ENCODE measurements around the gene EFCAB7. TPM values are rescaled to one million over a fixed set of nuclear protein-coding genes. Genes with fewer than 3 reads are reported as not detected.

Gene EFCAB7, protein sequence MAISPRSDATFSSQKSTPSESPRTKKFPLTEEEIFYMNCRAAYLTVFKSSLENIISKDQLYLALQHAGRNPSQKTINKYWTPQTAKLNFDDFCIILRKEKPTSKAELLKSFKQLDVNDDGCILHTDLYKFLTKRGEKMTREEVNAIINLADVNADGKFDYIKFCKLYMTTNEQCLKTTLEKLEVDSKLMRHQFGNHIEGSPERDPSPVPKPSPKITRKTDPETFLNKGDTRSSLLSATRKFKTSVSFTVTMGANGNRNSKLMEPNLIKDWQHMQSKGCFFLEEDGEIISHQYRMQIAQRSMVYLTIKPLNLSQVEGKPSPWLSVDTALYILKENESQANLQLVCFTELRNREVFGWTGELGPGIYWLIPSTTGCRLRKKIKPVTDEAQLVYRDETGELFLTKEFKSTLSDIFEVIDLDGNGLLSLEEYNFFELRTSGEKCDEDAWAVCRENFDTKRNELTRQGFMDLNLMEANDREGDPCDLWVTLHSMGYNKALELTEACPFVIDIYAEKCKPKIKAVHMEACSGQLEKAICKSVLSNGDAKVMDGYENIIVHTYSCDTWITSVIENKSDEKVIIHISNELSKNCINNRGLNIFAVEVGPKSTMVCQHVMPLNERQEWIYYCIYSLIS
- total RNA-seq, result 3.8 to 8.9 TPM (median 4.1 TPM) in 3 replicates
- long read RNA-seq, transcript EFCAB7-201 (14 exons, 2,313 nt), result major isoform, 5 of 5 reads
- long read RNA-seq, partial matches to known transcripts, result 0 of 5 reads
- long read RNA-seq, other reads (novel, unspliced or antisense), result 0 of 5 reads

GRCh38 chr1:63522891-63523728 lies at the start of gene EFCAB7, which contains the start of gene ITGB3BP:
Gene EFCAB7 (plus strand): TSS chr1:63523525. CDS start chr1:63525573, 2,048 bp downstream.
Gene ITGB3BP (minus strand): TSS chr1:63523225. CDS start chr1:63523133, 92 bp downstream.
- DNase-seq (ENCODE audit: low spot score), result no peak
- TF ChIP-seq, protein P1, sequence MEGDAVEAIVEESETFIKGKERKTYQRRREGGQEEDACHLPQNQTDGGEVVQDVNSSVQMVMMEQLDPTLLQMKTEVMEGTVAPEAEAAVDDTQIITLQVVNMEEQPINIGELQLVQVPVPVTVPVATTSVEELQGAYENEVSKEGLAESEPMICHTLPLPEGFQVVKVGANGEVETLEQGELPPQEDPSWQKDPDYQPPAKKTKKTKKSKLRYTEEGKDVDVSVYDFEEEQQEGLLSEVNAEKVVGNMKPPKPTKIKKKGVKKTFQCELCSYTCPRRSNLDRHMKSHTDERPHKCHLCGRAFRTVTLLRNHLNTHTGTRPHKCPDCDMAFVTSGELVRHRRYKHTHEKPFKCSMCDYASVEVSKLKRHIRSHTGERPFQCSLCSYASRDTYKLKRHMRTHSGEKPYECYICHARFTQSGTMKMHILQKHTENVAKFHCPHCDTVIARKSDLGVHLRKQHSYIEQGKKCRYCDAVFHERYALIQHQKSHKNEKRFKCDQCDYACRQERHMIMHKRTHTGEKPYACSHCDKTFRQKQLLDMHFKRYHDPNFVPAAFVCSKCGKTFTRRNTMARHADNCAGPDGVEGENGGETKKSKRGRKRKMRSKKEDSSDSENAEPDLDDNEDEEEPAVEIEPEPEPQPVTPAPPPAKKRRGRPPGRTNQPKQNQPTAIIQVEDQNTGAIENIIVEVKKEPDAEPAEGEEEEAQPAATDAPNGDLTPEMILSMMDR (IDR thresholded peaks at IDR 0.05), result no peak
- Mint-ChIP-seq H3K36me3 (ENCODE audit: low read depth) (no peaks in the 10 kb centered on the region), H3K4me3 (ENCODE audit: unreplicated experiment) (peak within 1 kb of the TSS; percentile 81), H3K27ac (ENCODE audit: unreplicated experiment) (peak within 1 kb of the TSS; percentile 95), H3K9me3 (ENCODE audit: low read depth) (no peaks in the 10 kb centered on the region), H3K4me1 (ENCODE audit: low read depth) (peaks cover 18% of the 10 kb centered on the region), H3K27me3 (ENCODE audit: low read depth) (no peaks in the 10 kb centered on the region)

GRCh38 chr1:63475761-63476160 lies 47.6 kb upstream of the EFCAB7 start:
- H3K36me3 Mint-ChIP-seq (ENCODE audit: low read depth), result peaks cover 2% of the 10 kb centered on the region
- no peaks in the 10 kb centered on the region for H3K27me3 Mint-ChIP-seq (ENCODE audit: low read depth)
- H3K27ac Mint-ChIP-seq (ENCODE audit: unreplicated experiment), result no peak overlapping the region
- H3K4me1 Mint-ChIP-seq (ENCODE audit: low read depth), result no peaks in the 10 kb centered on the region
- DNase-seq (ENCODE audit: low spot score), result no peak
- TF ChIP-seq, protein P1 (IDR thresholded peaks at IDR 0.05), result no peak
- H3K9me3 Mint-ChIP-seq (ENCODE audit: low read depth), result no peaks in the 10 kb centered on the region
- H3K4me3 Mint-ChIP-seq (ENCODE audit: unreplicated experiment), result no peak overlapping the region

- H3K27ac Mint-ChIP-seq (ENCODE audit: unreplicated experiment), result no peak overlapping the region
- TF ChIP-seq, protein P1 (IDR thresholded peaks at IDR 0.05), result no peak
- H3K4me3 Mint-ChIP-seq (ENCODE audit: unreplicated experiment), result no peak overlapping the region
- DNase-seq (ENCODE audit: low spot score), result no peak
- no peaks in the 10 kb centered on the region for H3K27me3 Mint-ChIP-seq (ENCODE audit: low read depth)
- H3K4me1 Mint-ChIP-seq (ENCODE audit: low read depth), result no peaks in the 10 kb centered on the region
- peaks cover 2% of the 10 kb centered on the region for H3K36me3 Mint-ChIP-seq (ENCODE audit: low read depth)
- H3K9me3 Mint-ChIP-seq (ENCODE audit: low read depth), result no peaks in the 10 kb centered on the region
These were observed 43.3 kb upstream of the EFCAB7 start for GRCh38 chr1:63480057-63480456.

DNA sequence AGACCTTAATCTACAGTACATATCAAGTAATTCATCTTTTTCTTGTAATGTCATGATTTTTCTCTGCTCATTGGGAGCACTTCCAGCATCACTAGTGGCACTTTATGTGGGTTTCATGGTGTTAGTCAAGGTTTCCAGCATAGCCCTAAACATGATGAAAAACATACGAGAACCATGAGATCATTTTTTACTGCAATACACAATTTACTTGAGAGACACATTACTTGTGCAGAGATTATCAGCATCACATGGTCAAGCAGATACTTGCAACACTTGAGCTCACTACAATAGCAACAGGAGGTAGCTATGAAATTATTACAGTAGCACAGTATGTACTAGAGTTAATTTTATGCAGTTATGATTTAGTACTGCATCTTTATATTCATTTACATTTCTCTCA lies 36.7 kb upstream of the EFCAB7 start:
- no peaks in the 10 kb centered on the region for H3K27me3 Mint-ChIP-seq (ENCODE audit: low read depth)
- H3K9me3 Mint-ChIP-seq (ENCODE audit: low read depth), result no peaks in the 10 kb centered on the region
- H3K4me3 Mint-ChIP-seq (ENCODE audit: unreplicated experiment), result no peak overlapping the region
- H3K27ac Mint-ChIP-seq (ENCODE audit: unreplicated experiment), result no peak overlapping the region
- DNase-seq (ENCODE audit: low spot score), result no peak
- H3K36me3 Mint-ChIP-seq (ENCODE audit: low read depth), result no peaks in the 10 kb centered on the region
- TF ChIP-seq, protein P1 (IDR thresholded peaks at IDR 0.05), result no peak
- H3K4me1 Mint-ChIP-seq (ENCODE audit: low read depth), result peaks cover 8% of the 10 kb centered on the region

All from chondrocyte (in vitro differentiated cells).